Activated CD8-positive, alpha-beta T cell treated with anti-CD3 and anti-CD28 coated beads for 36 hours (primary cell): ENCODE results near the gene TTC8. TPM values are rescaled to one million over a fixed set of nuclear protein-coding genes. Genes with fewer than 3 reads are reported as not detected.

Experiments used
- ATAC-seq: fragments of 200-7000 bp; cut with Tn5 transposase; one replicate; pipeline ENCODE4 v1.10.0; 2021; ENCODE audit warnings: mild to moderate bottlenecking, moderate library complexity
- CTCF ChIA-PET: fragments of 350-600 bp; sonication (Branson Sonifier 250); formaldehyde crosslinking; loops from one replicate; lab custom pipeline; 2021; ENCODE audit warnings: antibody characterized with exemption; lab: Charles Lee
- POLR2A ChIA-PET: fragments of 350-600 bp; sonication (Branson Sonifier 250); formaldehyde crosslinking; loops from one replicate; lab custom pipeline; 2021; ENCODE audit warnings: antibody characterized with exemption; lab: Charles Lee
- DNase-seq: peaks from one replicate; pipeline ENCODE4 v3.0.0-alpha.2; 2020
- H3K27ac Mint-ChIP-seq: one replicate; pipeline ENCODE4 v1.8.0; 2021; ENCODE audit warnings: mild to moderate bottlenecking, mixed read lengths
- H3K27me3 Mint-ChIP-seq: one replicate; pipeline ENCODE4 v1.8.0; 2021; ENCODE audit warnings: mixed read lengths
- H3K36me3 Mint-ChIP-seq: one replicate; pipeline ENCODE4 v1.8.0; 2021; ENCODE audit warnings: low read depth, mixed read lengths
- H3K4me1 Mint-ChIP-seq: one replicate; pipeline ENCODE4 v1.8.0; 2021; ENCODE audit warnings: low read depth, mixed read lengths
- H3K4me3 Mint-ChIP-seq: one replicate; pipeline ENCODE4 v1.8.0; 2021; ENCODE audit warnings: mild to moderate bottlenecking, moderate library complexity, mixed read lengths
- H3K9me3 Mint-ChIP-seq: one replicate; pipeline ENCODE4 v1.8.0; 2021; ENCODE audit warnings: mixed read lengths
- CTCF ChIP-seq: fragments of 200-600 bp; IDR thresholded peaks from one replicate; pipeline ENCODE4 v1.8.0; 2022; ENCODE audit warnings: antibody characterized with exemption, mild to moderate bottlenecking
- intact Hi-C: fragments of 100-400 bp; cut with micrococcal nuclease; formaldehyde crosslinking; loops from one replicate; pipeline ENCODE4 v1.10.0; 2022
- total RNA-seq, 2 experiments: library from RNA; stranded (reverse); gene quantifications; one replicate each; pipeline ENCODE4 v1.2.3, GENCODE V29; 2021

TTC8 gene
- total RNA-seq, 2 experiments from 2014 or later: 2.5 to 4.0 TPM

GRCh38 chr14:88910386-88910785 lies 85.9 kb downstream of the TTC8 start:
- peaks cover 2% of the 10 kb centered on the region for H3K27me3 Mint-ChIP-seq
- H3K36me3 Mint-ChIP-seq: no peaks in the 10 kb centered on the region
- no peak for ATAC-seq
- no peak for TF ChIP-seq CTCF
- ChIA-PET POLR2A (no interaction called here), CTCF (no interaction called here)
- H3K27ac Mint-ChIP-seq: no peak overlapping the region
- H3K4me3 Mint-ChIP-seq: no peak overlapping the region
- no peaks in the 10 kb centered on the region for H3K4me1 Mint-ChIP-seq
- DNase-seq: no peak
- H3K9me3 Mint-ChIP-seq: no peaks in the 10 kb centered on the region
- intact Hi-C loops: no loop called here

- no peak for ATAC-seq
- POLR2A ChIA-PET: no interaction called here
These were observed 87.4 kb downstream of the TTC8 start for GRCh38 chr14:88911809-88912208.

GRCh38 chr14:88914956-88915355 lies 90.5 kb downstream of the TTC8 start:
- ATAC-seq (no peak), DNase-seq (no peak)
- no peaks in the 10 kb centered on the region for H3K36me3 Mint-ChIP-seq
- CTCF ChIA-PET: no interaction called here
- no peak for TF ChIP-seq CTCF
- POLR2A ChIA-PET: no interaction called here
- no peaks in the 10 kb centered on the region for H3K9me3 Mint-ChIP-seq
- intact Hi-C loops: no loop called here
- no peaks in the 10 kb centered on the region for H3K4me1 Mint-ChIP-seq
- H3K4me3 Mint-ChIP-seq: no peak overlapping the region
- H3K27me3 Mint-ChIP-seq: peaks cover 2% of the 10 kb centered on the region
- no peak overlapping the region for H3K27ac Mint-ChIP-seq

More at GRCh38 chr14:88911809-88912208, 87.4 kb downstream of the TTC8 start:
- Mint-ChIP-seq H3K36me3 (no peaks in the 10 kb centered on the region), H3K27ac (no peak overlapping the region), H3K4me1 (no peaks in the 10 kb centered on the region), H3K9me3 (no peaks in the 10 kb centered on the region), H3K27me3 (peaks cover 2% of the 10 kb centered on the region), H3K4me3 (no peak overlapping the region)
- intact Hi-C loops: no loop called here
- CTCF ChIA-PET: no interaction called here
- no peak for TF ChIP-seq CTCF
- no peak for DNase-seq

GRCh38 chr14:88919502-88919901 lies 95.1 kb downstream of the TTC8 start:
- no peak for TF ChIP-seq CTCF
- Mint-ChIP-seq H3K27me3 (peaks cover 10% of the 10 kb centered on the region), H3K4me3 (no peak overlapping the region), H3K4me1 (no peaks in the 10 kb centered on the region), H3K27ac (no peak overlapping the region), H3K36me3 (no peaks in the 10 kb centered on the region), H3K9me3 (no peaks in the 10 kb centered on the region)
- ATAC-seq (no peak), DNase-seq (no peak)
- CTCF ChIA-PET: no interaction called here
- POLR2A ChIA-PET: no interaction called here
- intact Hi-C loops: no loop called here

Other genes with a start within 250 kb of the TTC8 start
- gene EML5, start 31.7 kb upstream of the TTC8 start, total RNA-seq: 1 to 10 TPM; 2.7 to 3.8 TPM